EH (cell line): ENCODE data around the gene NUDT13.

ENCODE experiments used
- DNase-seq: peaks from one replicate; pipeline ENCODE4 v3.0.0-alpha.2; 2015; ENCODE audit warnings: low read depth

NUDT13 gene

DNA sequence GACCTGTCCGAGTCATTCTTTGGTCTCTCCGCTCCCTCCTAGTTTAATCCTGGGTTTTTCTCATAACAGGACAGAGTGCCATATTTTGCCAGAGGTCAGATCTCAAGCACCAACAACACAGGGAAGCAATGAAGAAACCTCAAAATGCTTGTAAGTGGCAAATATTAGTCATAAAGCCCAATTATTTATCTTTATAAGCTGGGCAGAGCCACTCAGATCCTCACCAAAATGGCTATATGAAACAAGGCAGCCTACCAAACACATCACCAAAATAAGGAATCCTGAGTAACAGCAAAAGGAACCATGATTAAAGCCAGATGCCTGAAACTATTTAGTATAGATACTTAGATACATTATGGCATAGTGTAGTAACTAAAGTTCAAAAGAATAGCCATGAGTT is 52.8 kb downstream of the NUDT13 start:
- peak; percentile 49 for DNase-seq

DNA sequence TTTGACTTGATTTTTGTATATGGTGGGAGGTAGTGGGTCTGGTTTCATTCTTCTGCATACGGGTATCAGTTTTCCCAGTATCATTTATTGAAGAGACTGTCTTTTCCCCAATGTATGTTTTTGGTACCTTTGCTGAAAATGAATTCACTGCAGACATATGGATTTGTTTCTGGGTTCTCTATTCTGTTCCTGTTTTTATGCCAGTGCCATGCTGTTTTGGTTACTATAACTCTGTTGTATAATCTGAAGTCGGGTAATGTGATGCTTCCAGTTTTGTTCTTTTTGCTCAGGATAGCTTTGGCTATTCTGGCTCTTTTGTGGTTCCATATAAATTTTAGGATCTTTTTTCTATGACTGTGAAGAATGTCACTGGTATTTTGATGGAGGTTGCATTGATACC is 56.7 kb downstream of the NUDT13 start:
- DNase-seq: no peak

DNA sequence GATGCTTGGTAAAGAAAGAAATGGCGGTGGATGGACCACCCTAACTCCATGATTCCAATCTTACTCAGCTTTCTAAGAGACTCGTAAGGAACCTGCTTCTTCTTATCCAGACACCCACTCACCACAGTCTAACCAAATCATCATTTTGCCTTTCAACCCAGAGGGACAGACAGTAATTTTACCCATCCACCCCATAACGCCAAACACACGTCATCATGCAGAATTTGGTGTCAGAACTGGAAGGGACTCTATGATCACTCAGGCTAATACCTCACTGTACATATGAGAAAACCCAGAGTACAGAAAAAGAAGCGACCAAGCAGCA is 57.2 kb downstream of the NUDT13 start:
- DNase-seq: no peak

DNA sequence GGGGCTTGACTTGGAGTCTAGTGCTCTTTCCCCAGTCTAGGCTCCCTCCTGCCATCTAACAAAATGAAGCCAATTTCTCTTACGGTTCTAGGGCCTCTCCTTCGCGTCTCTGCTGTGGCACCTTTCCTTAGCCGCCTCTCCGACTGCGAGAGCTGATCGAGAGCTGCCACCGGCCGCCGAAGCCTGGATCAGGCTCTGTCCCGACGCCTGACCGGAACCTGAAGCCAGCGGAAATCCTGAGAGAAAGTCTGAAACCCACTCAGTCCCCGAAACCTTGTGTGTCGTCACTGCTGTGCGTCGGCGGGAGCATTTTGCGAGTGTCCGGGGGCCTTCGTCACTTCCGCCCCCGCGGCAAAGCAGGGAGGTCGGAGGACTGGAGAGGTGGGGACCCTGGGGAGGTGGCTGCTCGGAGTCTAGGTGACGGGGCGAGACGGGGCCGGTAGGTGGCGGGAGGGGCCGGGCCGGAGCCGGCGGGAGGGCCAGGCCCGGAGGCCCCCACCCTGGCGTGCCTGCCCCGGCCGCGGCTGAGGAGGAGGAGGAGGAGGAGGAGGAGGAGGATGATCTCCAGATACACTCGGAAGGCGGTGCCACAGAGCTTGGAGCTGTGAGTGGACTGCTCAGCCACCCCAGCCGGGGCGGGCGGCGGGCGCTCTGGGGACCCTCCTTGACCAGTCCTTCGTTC is 57.7 kb downstream of the NUDT13 start, which contains the start of the genes ECD and FAM149B1:
Gene ECD (minus strand): TSS at position 226 of the 682 bp plus-strand sequence. CDS start 4,071 bp downstream, outside the sequence.
Gene FAM149B1 (plus strand): TSS at position 337 of the 682 bp plus-strand sequence. CDS start 221 bp downstream, at position 558.
- peak; percentile 95 for DNase-seq

DNA sequence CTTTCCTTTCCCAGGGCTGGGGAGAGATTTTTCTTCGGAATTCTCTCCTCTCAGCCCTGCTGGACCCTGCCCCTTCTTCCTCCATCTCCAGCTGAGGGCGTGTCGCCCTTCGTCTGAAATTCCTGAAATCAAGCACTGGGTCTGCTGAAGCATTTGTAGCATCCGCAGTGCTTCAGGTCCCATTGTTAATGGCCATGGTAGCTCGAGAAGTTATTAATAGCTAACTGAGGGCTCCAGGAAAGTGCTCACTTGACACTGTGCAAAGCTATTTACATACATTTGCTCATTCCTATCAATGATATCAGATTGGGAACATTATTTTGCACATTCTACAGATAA is 58.2 kb downstream of the NUDT13 start:
- no peak for DNase-seq

DNA sequence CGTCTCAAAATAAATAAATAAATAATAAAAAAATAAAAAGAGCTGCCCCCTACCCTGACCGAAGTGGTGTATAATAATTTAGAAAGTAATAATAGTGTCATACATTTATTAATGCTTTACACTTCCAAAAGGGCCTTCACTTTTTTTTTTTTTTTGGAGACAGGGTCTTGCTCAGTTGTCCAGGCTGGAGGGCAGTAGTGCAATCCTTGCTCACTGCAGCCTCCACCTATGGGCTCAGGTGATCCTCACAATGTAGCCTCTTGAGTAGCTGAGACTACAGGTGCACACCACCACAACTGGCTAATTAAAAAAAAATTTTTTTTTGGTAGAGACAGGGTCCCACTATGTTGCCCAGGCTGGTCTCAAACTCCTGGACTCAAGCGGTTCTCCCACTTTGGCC is 59.1 kb downstream of the NUDT13 start:
- DNase-seq: no peak

DNA sequence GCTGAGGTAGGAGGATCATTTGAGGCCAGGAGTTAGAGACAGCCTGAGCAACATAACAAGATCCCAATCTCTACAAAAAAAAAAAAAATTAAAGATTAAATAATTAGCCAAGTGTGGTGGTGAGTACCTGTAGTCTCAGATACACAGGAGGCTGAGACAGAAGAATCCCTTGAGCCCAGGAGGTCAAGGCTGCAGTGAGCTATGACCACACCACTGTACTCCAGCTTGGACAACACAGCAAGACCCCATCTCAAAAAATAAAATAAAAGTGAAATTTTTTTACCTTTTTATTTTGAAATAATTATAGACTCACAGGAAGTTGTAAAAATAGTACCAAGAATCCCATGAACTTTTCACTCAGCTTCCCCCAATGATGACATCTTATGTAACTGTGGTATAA is 62.6 kb downstream of the NUDT13 start:
- DNase-seq: no peak

DNA sequence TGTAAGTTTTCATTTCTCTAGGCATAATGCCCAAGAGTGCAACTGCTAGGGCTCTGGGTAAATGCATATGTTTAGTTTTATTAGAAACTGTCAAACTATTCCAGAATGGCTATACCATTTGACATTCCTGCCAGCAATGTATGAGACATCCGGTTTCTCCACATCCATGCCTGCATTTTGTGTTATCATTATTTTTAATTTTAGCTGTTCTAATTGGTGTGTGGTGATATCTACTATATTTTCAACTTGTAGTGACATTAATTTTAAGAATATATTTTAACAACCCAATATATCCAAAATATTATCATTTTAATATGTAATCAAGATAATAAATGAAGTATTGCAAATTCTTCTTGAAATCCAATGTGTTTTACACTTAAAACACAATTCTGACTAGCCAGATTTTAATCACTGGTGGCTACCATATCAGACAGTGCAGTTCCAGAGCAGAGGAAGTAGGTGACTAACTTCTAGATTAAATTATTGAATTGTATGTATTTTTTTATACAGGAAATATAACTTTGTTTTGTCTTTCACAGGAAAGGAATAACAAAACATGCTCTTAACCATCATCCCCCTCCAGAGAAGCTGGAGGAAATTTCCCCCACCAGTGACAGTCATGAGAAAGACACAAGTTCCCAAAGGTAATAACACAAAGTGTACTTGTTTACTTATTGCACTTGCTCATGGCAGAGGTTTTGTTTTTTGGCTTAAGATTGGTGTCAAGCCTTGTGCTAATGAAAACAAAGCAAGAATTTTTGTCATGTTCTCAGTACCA is 64.1 kb downstream of the NUDT13 start:
- no peak for DNase-seq
